Measurements from ENCODE around the gene CTSS.
A peak's percentile ranks its signal among the peaks of the same experiment; 100 is the strongest.
"Not testable (repeated sequence)": the region's sequence is repeated elsewhere in the genome, so short reads cannot be mapped to it uniquely, and the experiment has no call there.

CTSS gene

GRCh38 chr1:150765296-150765976, at the start of gene CTSS:
TSS of gene CTSS (minus strand) at chr1:150765778. CDS start at chr1:150764763, 1,015 bp downstream.
- DNase-seq (ENCODE audit: low spot score) = no peak

GRCh38 chr1:150813028-150813707, 47.6 kb upstream of the CTSS start:
- DNase-seq (ENCODE audit: low spot score) = no peak

GRCh38 chr1:150810958-150811659, 45.5 kb upstream of the CTSS start:
- DNase-seq (ENCODE audit: low spot score) = no peak

- no peak for DNase-seq (ENCODE audit: low spot score)
Observed at GRCh38 chr1:150809651-150810050, 44.1 kb upstream of the CTSS start.

GRCh38 chr1:150808846-150809245, 43.3 kb upstream of the CTSS start:
- no peak for DNase-seq (ENCODE audit: low spot score)

- DNase-seq (ENCODE audit: low spot score) = peak; percentile 25
Observed at GRCh38 chr1:150808121-150808520, 42.5 kb upstream of the CTSS start, which contains the start of gene CTSK. TSS of gene CTSK (minus strand) at chr1:150808260. CDS start at chr1:150806805, 1,455 bp downstream.

- DNase-seq (ENCODE audit: low spot score) = no peak
Observed at GRCh38 chr1:150807249-150808023, 41.9 kb upstream of the CTSS start.

- no peak for DNase-seq (ENCODE audit: low spot score)
Observed at GRCh38 chr1:150805899-150806298, 40.3 kb upstream of the CTSS start.

- DNase-seq (ENCODE audit: low spot score) = no peak
Observed at GRCh38 chr1:150804671-150805070, 39.1 kb upstream of the CTSS start.

- DNase-seq (ENCODE audit: low spot score) = no peak
Observed at GRCh38 chr1:150799089-150799488, 33.5 kb upstream of the CTSS start.

GRCh38 chr1:150798525-150798924, 32.9 kb upstream of the CTSS start:
- DNase-seq (ENCODE audit: low spot score) = no peak

GRCh38 chr1:150796374-150796773, 30.8 kb upstream of the CTSS start:
- DNase-seq (ENCODE audit: low spot score) = no peak

GRCh38 chr1:150793778-150794177, 28.2 kb upstream of the CTSS start:
- DNase-seq (ENCODE audit: low spot score) = not testable (repeated sequence)

- no peak for DNase-seq (ENCODE audit: low spot score)
Observed at GRCh38 chr1:150793221-150793620, 27.6 kb upstream of the CTSS start.

GRCh38 chr1:150791585-150791984, 26.0 kb upstream of the CTSS start:
- no peak for DNase-seq (ENCODE audit: low spot score)

GRCh38 chr1:150789396-150789795, 23.8 kb upstream of the CTSS start:
- DNase-seq (ENCODE audit: low spot score) = no peak

- no peak for DNase-seq (ENCODE audit: low spot score)
Observed at GRCh38 chr1:150788946-150789345, 23.4 kb upstream of the CTSS start.

- DNase-seq (ENCODE audit: low spot score) = no peak
Observed at GRCh38 chr1:150787455-150787854, 21.9 kb upstream of the CTSS start.

- no peak for DNase-seq (ENCODE audit: low spot score)
Observed at GRCh38 chr1:150780510-150780909, 14.9 kb upstream of the CTSS start.

GRCh38 chr1:150778409-150778808, 12.8 kb upstream of the CTSS start:
- DNase-seq (ENCODE audit: low spot score) = no peak

- DNase-seq (ENCODE audit: low spot score) = no peak
Observed at GRCh38 chr1:150777544-150777943, 12.0 kb upstream of the CTSS start.

GRCh38 chr1:150775931-150776505, 10.4 kb upstream of the CTSS start:
- DNase-seq (ENCODE audit: low spot score) = not testable (repeated sequence)

All from putamen (tissue), 1 donor.